ENCODE measurements around the gene ANKRD26.

Gene ANKRD26

GRCh38 chr10:26997610-26998009 is 102.7 kb downstream of the ANKRD26 start:
- no peak for DNase-seq

- DNase-seq, result no peak
Measured at GRCh38 chr10:26994743-26995142, 105.6 kb downstream of the ANKRD26 start.

GRCh38 chr10:26987851-26988250 is 112.4 kb downstream of the ANKRD26 start:
- no peak for DNase-seq

GRCh38 chr10:26983156-26983555 is 117.1 kb downstream of the ANKRD26 start:
- DNase-seq, result no peak

GRCh38 chr10:26982058-26982457 is 118.2 kb downstream of the ANKRD26 start:
- no peak for DNase-seq

- no peak for DNase-seq
Measured at GRCh38 chr10:26981232-26981824, 119.0 kb downstream of the ANKRD26 start.

GRCh38 chr10:26978519-26978918 is 121.8 kb downstream of the ANKRD26 start:
- DNase-seq, result no peak

GRCh38 chr10:26977635-26978034 is 122.7 kb downstream of the ANKRD26 start:
- DNase-seq, result no peak

GRCh38 chr10:26970667-26971066 is 129.6 kb downstream of the ANKRD26 start:
- no peak for DNase-seq

- DNase-seq, result no peak
Measured at GRCh38 chr10:26969145-26969926, 131.0 kb downstream of the ANKRD26 start.

GRCh38 chr10:26962835-26963234 is 137.5 kb downstream of the ANKRD26 start:
- DNase-seq, result no peak

- DNase-seq, result no peak
Measured at GRCh38 chr10:26960308-26960707, 140.0 kb downstream of the ANKRD26 start.

- DNase-seq, result no peak
Measured at GRCh38 chr10:26959841-26960240, 140.5 kb downstream of the ANKRD26 start.

All from GDM1 (cell line).